ENCODE results near the gene IRGQ. TPM values are rescaled to one million over a fixed set of nuclear protein-coding genes. Genes with fewer than 3 reads are reported as not detected.

IRGQ gene
- total RNA-seq, 1 experiment from 2014 or later: 23.3 TPM

- H3K9me3 ChIP-seq (ENCODE audit: insufficient read depth, low read depth): no peaks in the 10 kb centered on the region
- no peaks in the 10 kb centered on the region for H3K9me2 ChIP-seq (ENCODE audit: insufficient read depth)
- no peak overlapping the region for H3K4me2 ChIP-seq
- peaks cover 12% of the 10 kb centered on the region; the same call in 1 of the 2 replicates for H3F3A ChIP-seq (ENCODE audit: insufficient read depth, low read depth)
- H3K27me3 ChIP-seq (ENCODE audit: insufficient read depth, low read depth): no peaks in the 10 kb centered on the region
- H3K4me1 ChIP-seq (replicated peaks; ENCODE audit: insufficient read depth): no peaks in the 10 kb centered on the region
- ChIA-PET POLR2A (ENCODE audit: unreplicated experiment) (no interaction called here), CTCF (no interaction called here)
- H3K4me3 ChIP-seq: no peak overlapping the region
- H4K20me1 ChIP-seq (ENCODE audit: insufficient read depth): no peaks in the 10 kb centered on the region; the same call in 1 of the 2 replicates
- no peak overlapping the region for H2AFZ ChIP-seq
- H3K36me3 ChIP-seq (ENCODE audit: low read depth): no peaks in the 10 kb centered on the region
- intact Hi-C loops (cut with micrococcal nuclease; ENCODE audit: unreplicated experiment): no loop called here
- H3K27ac ChIP-seq: no peak overlapping the region
- no peaks in the 10 kb centered on the region for H3K79me2 ChIP-seq (ENCODE audit: low read depth)
- TF ChIP-seq EZH2 (IDR thresholded peaks at IDR 0.05; ENCODE audit: low read depth): no peak
- TF ChIP-seq CTCF (conservative IDR thresholded peaks at IDR 0.05): no peak
- no TSS peak for BruUV-seq (replicated peaks)
- DNase-seq: no peak
These were observed 33.2 kb downstream of the IRGQ start for GRCh38 chr19:43562698-43563241.

- DNase-seq: no peak
- no peak overlapping the region for H3K4me2 ChIP-seq
- no TSS peak for BruUV-seq (replicated peaks)
- no peak overlapping the region for H3K27ac ChIP-seq
- no peak overlapping the region for H2AFZ ChIP-seq
- no peaks in the 10 kb centered on the region for H3K27me3 ChIP-seq (ENCODE audit: insufficient read depth, low read depth)
- no peak overlapping the region for H3K4me3 ChIP-seq
- intact Hi-C loops (cut with micrococcal nuclease; ENCODE audit: unreplicated experiment): no loop called here
- TF ChIP-seq EZH2 (IDR thresholded peaks at IDR 0.05; ENCODE audit: low read depth) (no peak), CTCF (conservative IDR thresholded peaks at IDR 0.05) (no peak)
- no peaks in the 10 kb centered on the region for H3K9me3 ChIP-seq (ENCODE audit: insufficient read depth, low read depth)
- ChIA-PET CTCF (no interaction called here), POLR2A (ENCODE audit: unreplicated experiment) (no interaction called here)
- H3K79me2 ChIP-seq (ENCODE audit: low read depth): no peaks in the 10 kb centered on the region
- H3K9me2 ChIP-seq (ENCODE audit: insufficient read depth): no peaks in the 10 kb centered on the region
- no peaks in the 10 kb centered on the region for H3K36me3 ChIP-seq (ENCODE audit: low read depth)
- peaks cover 13% of the 10 kb centered on the region; the same call in 1 of the 2 replicates for H3F3A ChIP-seq (ENCODE audit: insufficient read depth, low read depth)
- H4K20me1 ChIP-seq (ENCODE audit: insufficient read depth): no peaks in the 10 kb centered on the region; the same call in 1 of the 2 replicates
- H3K4me1 ChIP-seq (replicated peaks; ENCODE audit: insufficient read depth): no peaks in the 10 kb centered on the region
These were observed 33.7 kb downstream of the IRGQ start for GRCh38 chr19:43562226-43562697.

GRCh38 chr19:43561139-43561970 is 34.6 kb downstream of the IRGQ start:
- H3K36me3 ChIP-seq (ENCODE audit: low read depth): no peaks in the 10 kb centered on the region
- H3K9me3 ChIP-seq (ENCODE audit: insufficient read depth, low read depth): no peaks in the 10 kb centered on the region
- H3K4me1 ChIP-seq (replicated peaks; ENCODE audit: insufficient read depth): no peaks in the 10 kb centered on the region
- H2AFZ ChIP-seq: no peak overlapping the region
- TF ChIP-seq EZH2 (IDR thresholded peaks at IDR 0.05; ENCODE audit: low read depth): no peak
- no peak for TF ChIP-seq CTCF (conservative IDR thresholded peaks at IDR 0.05)
- H3K27me3 ChIP-seq (ENCODE audit: insufficient read depth, low read depth): no peaks in the 10 kb centered on the region
- no peaks in the 10 kb centered on the region for H4K20me1 ChIP-seq (ENCODE audit: insufficient read depth)
- H3K79me2 ChIP-seq (ENCODE audit: low read depth): no peaks in the 10 kb centered on the region
- no peak overlapping the region for H3K4me2 ChIP-seq
- ChIA-PET POLR2A (ENCODE audit: unreplicated experiment) (no interaction called here), CTCF (no interaction called here)
- H3K4me3 ChIP-seq: no peak overlapping the region
- H3F3A ChIP-seq (ENCODE audit: insufficient read depth, low read depth): peaks cover 13% of the 10 kb centered on the region; the same call in 1 of the 2 replicates
- intact Hi-C loops (cut with micrococcal nuclease; ENCODE audit: unreplicated experiment): no loop called here
- H3K9me2 ChIP-seq (ENCODE audit: insufficient read depth): no peaks in the 10 kb centered on the region
- DNase-seq: no peak
- no peak overlapping the region for H3K27ac ChIP-seq
- BruUV-seq (replicated peaks): no TSS peak

All from PC-9 (cell line).